ENCODE measurements around the gene DRG2.

The DRG2 gene

GRCh38 chr17:18117982-18118975, 30.5 kb downstream of the DRG2 start:
- no peak for DNase-seq

- no peak for DNase-seq
Measured at GRCh38 chr17:18119166-18119745, 31.5 kb downstream of the DRG2 start.

- DNase-seq, result no peak
Measured at GRCh38 chr17:18119938-18120337, 32.2 kb downstream of the DRG2 start.

- no peak for DNase-seq
Measured at GRCh38 chr17:18120461-18121017, 32.8 kb downstream of the DRG2 start.

GRCh38 chr17:18121144-18121910, 33.6 kb downstream of the DRG2 start:
- no peak for DNase-seq

GRCh38 chr17:18122990-18123753, 35.4 kb downstream of the DRG2 start:
- DNase-seq, result no peak

- DNase-seq, result no peak
Measured at GRCh38 chr17:18124345-18125126, 36.8 kb downstream of the DRG2 start.

GRCh38 chr17:18129041-18129502, 41.3 kb downstream of the DRG2 start:
- DNase-seq, result no peak

GRCh38 chr17:18132711-18133110, 45.0 kb downstream of the DRG2 start:
- no peak for DNase-seq

GRCh38 chr17:18136357-18136756, 48.6 kb downstream of the DRG2 start:
- DNase-seq, result no peak

- DNase-seq, result no peak
Measured at GRCh38 chr17:18138065-18138749, 50.5 kb downstream of the DRG2 start.

- DNase-seq, result no peak
Measured at GRCh38 chr17:18139092-18139491, 51.3 kb downstream of the DRG2 start.

- no peak for DNase-seq
Measured at GRCh38 chr17:18139498-18139897, 51.8 kb downstream of the DRG2 start.

GRCh38 chr17:18139949-18140348, 52.2 kb downstream of the DRG2 start:
- no peak for DNase-seq

GRCh38 chr17:18140648-18141047, 52.9 kb downstream of the DRG2 start:
- DNase-seq, result no peak

- DNase-seq, result no peak
Measured at GRCh38 chr17:18141210-18141803, 53.6 kb downstream of the DRG2 start.

- DNase-seq, result no peak
Measured at GRCh38 chr17:18142417-18142816, 54.7 kb downstream of the DRG2 start.

GRCh38 chr17:18143044-18143936, 55.5 kb downstream of the DRG2 start:
- no peak for DNase-seq

- no peak for DNase-seq
Measured at GRCh38 chr17:18144261-18144660, 56.5 kb downstream of the DRG2 start.

Data from activated T-cell treated with anti-CD3 and anti-CD28 coated beads, Interleukin-2, amount 50 U/mL, for 1 hour (primary cell).